ENCODE data around the gene CREBZF.
A peak's percentile ranks its signal among the peaks of the same experiment; 100 is the strongest.

The CREBZF gene

GRCh38 chr11:85664615-85665481 lies at the start of gene CREBZF:
Gene CREBZF, minus strand, starts transcription at chr11:85665129. Its CDS starts 254 bp downstream, at chr11:85664875.
- DNase-seq (ENCODE audit: low read depth in 2 of 2) = peak; percentile 89 to 90

GRCh38 chr11:85712953-85713352 lies 48.0 kb upstream of the CREBZF start:
- DNase-seq (ENCODE audit: low read depth in 2 of 2) = no peak

DNA sequence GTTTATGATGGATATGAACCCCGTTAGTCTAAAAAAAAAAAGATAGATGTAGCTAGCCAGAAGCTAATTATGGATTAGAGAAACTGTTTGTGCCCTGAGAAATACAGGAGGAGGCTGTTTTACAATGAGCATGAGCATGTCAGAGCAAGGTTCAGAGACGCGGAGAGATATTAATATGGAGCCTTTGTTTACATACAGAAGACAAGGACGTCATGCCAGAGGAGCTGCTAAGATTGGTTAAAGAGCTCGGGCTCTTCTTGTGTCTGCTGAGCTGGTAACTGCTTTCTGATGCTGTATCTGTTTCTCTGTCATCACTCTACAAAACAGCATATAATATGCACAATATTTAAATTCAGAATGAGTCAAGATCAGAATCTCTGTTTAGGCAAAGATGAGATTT lies 46.0 kb upstream of the CREBZF start:
- DNase-seq (ENCODE audit: low read depth in 2 of 2) = no peak

DNA sequence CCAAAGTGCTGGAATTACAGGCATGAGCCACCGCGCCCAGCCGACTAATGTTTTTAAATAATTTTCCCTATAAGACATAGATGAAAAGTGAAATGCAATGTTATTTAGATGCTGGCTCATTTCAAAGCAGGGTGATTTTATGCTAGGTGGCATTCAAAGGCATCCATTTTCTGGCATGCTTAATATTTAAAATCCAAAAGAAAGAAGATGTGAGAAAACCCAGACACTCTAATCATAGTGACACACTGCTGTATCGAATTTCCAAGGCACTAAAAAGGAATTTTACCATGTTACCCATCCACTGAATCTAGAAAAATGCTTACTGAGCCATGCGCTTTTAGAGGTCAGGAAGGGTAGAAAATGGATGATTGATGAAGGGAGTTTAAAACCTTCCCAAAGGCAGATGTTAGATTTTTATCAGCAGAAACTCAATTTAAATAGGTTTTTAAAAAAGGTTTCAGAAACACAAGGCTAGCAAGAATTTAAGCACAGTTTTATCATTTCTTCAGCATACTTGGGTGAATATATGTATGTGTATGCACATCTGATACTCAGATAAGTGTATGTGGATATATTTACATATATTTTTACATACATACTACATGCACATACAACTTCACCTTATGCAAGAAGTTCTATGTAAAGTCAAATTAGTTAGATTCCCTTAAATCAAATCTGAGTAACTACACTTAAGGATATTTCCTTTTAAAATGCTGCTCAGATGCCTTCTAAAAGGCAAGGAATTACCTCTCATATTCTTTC lies 45.2 kb upstream of the CREBZF start:
- DNase-seq (ENCODE audit: low read depth in 2 of 2) = no peak

- DNase-seq (ENCODE audit: low read depth in 2 of 2) = no peak
Measured at GRCh38 chr11:85705800-85706199, 40.9 kb upstream of the CREBZF start.

- no peak for DNase-seq (ENCODE audit: low read depth in 2 of 2)
Measured at GRCh38 chr11:85704967-85705366, 40.0 kb upstream of the CREBZF start.

GRCh38 chr11:85699957-85700741 lies 35.2 kb upstream of the CREBZF start:
- no peak for DNase-seq (ENCODE audit: low read depth in 2 of 2)

DNA sequence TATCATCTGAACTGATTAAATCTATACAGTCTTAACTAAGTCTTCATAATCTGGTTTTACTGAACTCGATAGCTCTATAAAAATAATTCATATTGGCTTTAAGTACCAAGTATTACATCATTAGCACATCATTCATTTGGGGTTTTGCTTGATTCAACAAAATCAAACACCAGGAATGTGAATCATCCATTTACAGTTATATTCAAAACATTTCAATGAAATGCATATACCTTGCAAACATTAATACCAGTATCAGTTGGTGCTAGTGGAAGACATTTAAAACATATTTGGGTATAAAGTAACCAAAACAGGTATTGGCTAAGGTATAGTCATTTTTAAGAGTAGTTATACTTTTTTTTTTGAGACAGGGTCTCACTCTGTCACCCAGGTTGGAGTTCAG lies 33.3 kb upstream of the CREBZF start:
- DNase-seq (ENCODE audit: low read depth in 2 of 2) = no peak

- no peak for DNase-seq (ENCODE audit: low read depth in 2 of 2)
Measured at GRCh38 chr11:85697747-85698146, 32.8 kb upstream of the CREBZF start.

- no peak for DNase-seq (ENCODE audit: low read depth in 2 of 2)
Measured at GRCh38 chr11:85695546-85695945, 30.6 kb upstream of the CREBZF start.

DNA sequence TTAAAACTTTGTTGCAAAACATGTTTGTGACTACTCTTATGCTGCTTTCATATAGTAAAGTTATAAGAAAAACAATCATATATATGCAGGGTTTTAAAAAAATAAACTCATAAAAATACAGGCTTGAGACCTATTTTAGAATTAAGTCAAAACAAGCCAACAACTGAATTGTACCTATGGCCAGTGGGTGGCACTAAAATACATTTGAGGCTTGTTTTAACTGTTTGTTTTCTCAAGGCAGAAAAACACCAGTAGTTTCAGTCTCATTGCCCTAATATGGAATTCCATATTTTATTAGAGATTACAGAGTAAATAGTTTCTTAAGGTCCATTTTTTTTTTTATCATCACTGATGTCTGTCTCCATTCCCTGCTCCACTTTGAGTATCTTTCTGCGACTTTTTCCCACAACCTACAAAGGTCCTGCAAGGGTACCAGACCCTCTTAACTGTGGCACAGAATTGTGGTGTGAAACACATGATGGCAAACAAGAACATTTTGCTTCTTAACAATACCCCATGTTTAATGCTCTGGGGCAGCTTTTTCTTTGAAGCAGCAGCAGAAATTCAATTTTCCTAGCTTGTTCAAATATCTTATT lies 29.6 kb upstream of the CREBZF start:
- DNase-seq (ENCODE audit: low read depth in 2 of 2) = no peak

DNA sequence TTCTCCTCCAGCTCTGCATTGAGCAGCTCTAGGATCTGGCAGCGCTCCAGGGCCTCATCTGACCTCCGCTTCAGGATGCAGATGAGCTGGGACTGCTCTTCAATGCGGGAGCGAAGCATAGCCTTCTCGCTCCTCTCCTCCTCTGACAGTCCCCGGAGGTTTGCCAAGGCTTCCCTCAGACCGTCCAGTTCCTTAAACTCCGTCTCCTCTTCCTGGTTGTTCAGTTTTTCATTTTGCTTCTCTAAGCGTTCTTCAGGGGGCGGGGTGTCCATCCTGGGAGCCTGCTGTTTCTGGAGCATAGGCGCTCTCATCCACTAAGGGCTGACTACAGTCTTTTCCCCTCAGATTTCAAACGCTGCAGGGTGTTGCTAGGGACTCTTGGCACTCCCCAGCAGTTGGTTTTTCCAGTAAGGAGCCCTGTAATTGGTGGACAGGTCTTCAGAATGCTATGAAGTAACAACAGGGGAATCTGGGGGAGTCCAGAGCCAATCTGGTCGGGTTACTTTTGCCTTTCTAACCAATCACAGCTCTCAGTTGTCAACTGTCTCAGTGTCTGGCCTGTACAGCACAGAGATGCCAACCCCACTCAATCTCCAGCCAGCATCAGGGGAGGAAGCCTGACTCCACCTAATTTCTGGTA lies 21.0 kb upstream of the CREBZF start, which contains the start of gene CCDC89:
CCDC89 (minus strand) TSS at position 376 of the 640 bp plus-strand sequence; CDS start at position 311, 65 bp downstream.
- DNase-seq (ENCODE audit: low read depth in 2 of 2) = no peak

- no peak for DNase-seq (ENCODE audit: low read depth in 2 of 2)
Measured at GRCh38 chr11:85685125-85685819, 20.3 kb upstream of the CREBZF start.

- peak; percentile 55 to 66 for DNase-seq (ENCODE audit: low read depth in 2 of 2)
Measured at GRCh38 chr11:85682330-85683305, 17.7 kb upstream of the CREBZF start.

DNA sequence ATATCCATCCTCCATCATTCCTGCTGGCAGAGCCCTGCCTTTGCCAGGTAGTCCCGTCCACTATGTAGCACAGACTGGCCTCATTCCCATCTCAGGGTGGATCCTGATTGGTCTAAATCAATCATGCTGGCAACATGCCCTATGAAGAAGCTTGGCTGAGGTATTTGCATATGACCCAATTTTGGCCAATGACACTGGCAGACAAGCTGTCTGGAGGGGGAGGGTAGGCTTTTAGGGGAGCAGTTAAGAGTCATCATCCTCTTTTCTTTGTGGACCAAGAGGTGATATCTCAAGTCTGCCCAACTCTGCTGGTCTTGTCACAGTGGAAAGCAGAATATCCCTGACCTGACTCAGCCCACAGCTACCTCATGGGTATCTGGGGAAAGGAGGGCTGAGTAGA lies 16.0 kb upstream of the CREBZF start:
- no peak for DNase-seq (ENCODE audit: low read depth in 2 of 2)

DNA sequence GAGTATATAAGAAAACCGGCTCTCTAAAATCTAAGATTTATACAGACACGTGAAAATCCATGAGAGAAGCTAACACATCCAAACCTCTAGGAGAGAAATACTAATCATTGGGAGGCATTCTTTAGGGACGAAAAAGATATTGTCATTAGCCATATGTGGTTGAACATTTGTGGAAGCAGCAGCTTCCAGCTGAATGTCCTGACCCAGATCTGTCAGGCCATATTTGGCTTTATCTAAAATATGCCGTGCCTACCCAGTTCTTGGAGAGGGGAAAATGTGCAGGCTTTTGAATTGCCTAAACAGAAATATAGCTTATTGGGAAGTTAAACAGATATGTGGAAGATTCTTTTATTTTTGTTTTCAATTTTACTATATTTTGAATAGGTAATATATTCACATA lies 14.6 kb upstream of the CREBZF start:
- DNase-seq (ENCODE audit: low read depth in 2 of 2) = no peak

GRCh38 chr11:85673393-85673792 lies 8.5 kb upstream of the CREBZF start:
- no peak for DNase-seq (ENCODE audit: low read depth in 2 of 2)

DNA sequence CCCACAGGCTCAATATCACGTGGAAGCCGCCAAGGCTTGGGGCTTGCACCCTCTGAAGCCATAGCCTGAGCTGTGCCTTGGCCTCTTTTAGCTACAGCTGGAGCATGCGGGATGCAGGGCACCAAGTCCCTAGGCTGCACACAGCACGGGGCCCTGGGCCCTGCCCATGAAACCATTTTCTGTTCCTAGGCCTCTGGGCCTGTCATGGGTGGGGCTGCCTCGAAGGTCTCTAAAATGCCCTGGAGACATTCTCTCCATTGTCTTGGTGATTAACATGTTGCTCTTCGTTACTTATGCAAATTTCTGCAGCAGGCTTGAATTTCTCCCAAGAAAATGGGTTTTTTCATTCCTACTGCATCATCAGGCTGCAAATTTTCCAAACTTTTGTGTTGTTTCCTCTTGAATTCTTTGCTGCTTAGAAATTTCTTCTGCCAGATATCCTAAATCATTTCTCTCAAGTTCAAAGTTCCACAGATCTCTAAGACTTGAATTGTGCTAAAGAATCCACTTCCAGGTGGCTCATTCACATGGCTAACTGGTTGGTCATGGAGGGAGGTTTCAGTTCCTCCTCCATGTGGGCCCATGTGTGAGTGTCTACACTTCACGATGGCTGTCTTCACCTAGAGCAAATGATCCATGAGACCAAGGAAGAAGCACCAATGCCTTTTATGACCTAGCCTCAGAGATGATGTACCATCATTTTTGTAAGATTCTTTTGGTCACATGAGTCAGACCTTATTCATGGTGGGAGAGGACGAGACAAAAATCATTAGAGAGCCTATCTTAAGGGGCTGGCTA lies 7.4 kb upstream of the CREBZF start:
- DNase-seq (ENCODE audit: low read depth in 2 of 2) = no peak
